Measurements from ENCODE around the gene RBBP8NL. TPM values are rescaled to one million over a fixed set of nuclear protein-coding genes. Genes with fewer than 3 reads are reported as not detected.

Gene RBBP8NL
- total RNA-seq, 1 experiment from 2014 or later: not detected

- CTCF ChIA-PET: interaction anchor here (0.8 kb wide), 1 partner anchor 10 kb away, joined by 3 read pairs; no protein-coding TSS in a partner anchor
- DNase-seq (ENCODE audit: low read depth, low spot score) (no peak), ATAC-seq (no peak)
- Histone ChIP-seq H3K36me3 (ENCODE audit: control insufficient read depth, insufficient read depth, low read length) (no peaks in the 10 kb centered on the region), H3K4me3 (ENCODE audit: low read depth in 2 of 2, low read length in 2 of 2) (no peak overlapping the region), H3K9me3 (ENCODE audit: control insufficient read depth, insufficient read depth, low read depth, low read length) (no peaks in the 10 kb centered on the region), H3K27me3 (ENCODE audit: control insufficient read depth, insufficient read depth, low read length) (no peaks in the 10 kb centered on the region), H3K27ac (ENCODE audit: low read length) (no peak overlapping the region), H3K4me1 (ENCODE audit: control insufficient read depth, insufficient read depth, low read length) (no peaks in the 10 kb centered on the region)
- intact Hi-C loops (cut with micrococcal nuclease; ENCODE audit: unreplicated experiment): no loop called here
- POLR2A ChIA-PET: no interaction called here
- no peak for TF ChIP-seq TCF7L2 (IDR thresholded peaks at IDR 0.05; ENCODE audit: low read depth, low read length)
- TF ChIP-seq SIN3A (IDR thresholded peaks at IDR 0.05; ENCODE audit: borderline replicate concordance, insufficient read depth, low read depth, low read length): no peak
- no peak for TF ChIP-seq REST (IDR thresholded peaks at IDR 0.05; ENCODE audit: insufficient read depth in 1 of 2, low read depth in 2 of 2, low read length in 1 of 2)
- no peak for TF ChIP-seq POLR2AphosphoS5 (IDR thresholded peaks at IDR 0.05; ENCODE audit: low read depth, low read length)
- TF ChIP-seq CTCF (IDR thresholded peaks at IDR 0.05): no peak
- BruUV-seq (replicated peaks): no TSS peak
- in situ Hi-C loops (cut with HindIII; ENCODE audit: low pct_unique_long_range_greater_than_20kb, low sequenced_read_pairs): no loop called here
These were observed 11.9 kb upstream of the RBBP8NL start for GRCh38 chr20:62439218-62439617.

GRCh38 chr20:62437927-62438326 is 10.6 kb upstream of the RBBP8NL start:
- ChIA-PET CTCF (no interaction called here), POLR2A (no interaction called here)
- Histone ChIP-seq H3K27ac (ENCODE audit: low read length) (no peak overlapping the region), H3K36me3 (ENCODE audit: control insufficient read depth, insufficient read depth, low read length) (no peaks in the 10 kb centered on the region), H3K9me3 (ENCODE audit: control insufficient read depth, insufficient read depth, low read depth, low read length) (no peaks in the 10 kb centered on the region), H3K27me3 (ENCODE audit: control insufficient read depth, insufficient read depth, low read length) (no peaks in the 10 kb centered on the region), H3K4me3 (ENCODE audit: low read depth in 2 of 2, low read length in 2 of 2) (no peak overlapping the region), H3K4me1 (ENCODE audit: control insufficient read depth, insufficient read depth, low read length) (no peaks in the 10 kb centered on the region)
- no peak for TF ChIP-seq POLR2AphosphoS5 (IDR thresholded peaks at IDR 0.05; ENCODE audit: low read depth, low read length)
- no peak for TF ChIP-seq SIN3A (IDR thresholded peaks at IDR 0.05; ENCODE audit: borderline replicate concordance, insufficient read depth, low read depth, low read length)
- no peak for TF ChIP-seq TCF7L2 (IDR thresholded peaks at IDR 0.05; ENCODE audit: low read depth, low read length)
- no peak for TF ChIP-seq REST (IDR thresholded peaks at IDR 0.05; ENCODE audit: insufficient read depth in 1 of 2, low read depth in 2 of 2, low read length in 1 of 2)
- TF ChIP-seq CTCF (IDR thresholded peaks at IDR 0.05): no peak
- intact Hi-C loops (cut with micrococcal nuclease; ENCODE audit: unreplicated experiment) (no loop called here), in situ Hi-C loops (cut with HindIII; ENCODE audit: low pct_unique_long_range_greater_than_20kb, low sequenced_read_pairs) (no loop called here)
- ATAC-seq (0 out of 2 replicates have a peak, but pooled peaks have one; percentile 39), DNase-seq (ENCODE audit: low read depth, low spot score) (no peak)
- no TSS peak for BruUV-seq (replicated peaks)
